ENCODE measurements around the gene ZP3.
"Not testable (repeated sequence)": the region's sequence is repeated elsewhere in the genome, so short reads cannot be mapped to it uniquely, and the experiment has no call there.

The ZP3 gene

GRCh38 chr7:76407718-76408117 is 17.0 kb upstream of the ZP3 start:
- no peak for DNase-seq

- no peak for DNase-seq
Observed at GRCh38 chr7:76408121-76408560, 16.6 kb upstream of the ZP3 start.

GRCh38 chr7:76409537-76409936 is 15.2 kb upstream of the ZP3 start, which contains the start of gene SSC4D:
Gene SSC4D (minus strand): TSS chr7:76409697. CDS start chr7:76404439, 5,258 bp downstream.
- DNase-seq: no peak

- DNase-seq: no peak
Observed at GRCh38 chr7:76411626-76412025, 13.1 kb upstream of the ZP3 start.

- DNase-seq: no peak
Observed at GRCh38 chr7:76412249-76412648, 12.5 kb upstream of the ZP3 start.

GRCh38 chr7:76417654-76418310 is 7.0 kb upstream of the ZP3 start:
- DNase-seq: not testable (repeated sequence)

- DNase-seq: not testable (repeated sequence)
Observed at GRCh38 chr7:76421097-76421496, 3.7 kb upstream of the ZP3 start.

- no peak for DNase-seq
Observed at GRCh38 chr7:76423666-76424412, 911 bp upstream of the ZP3 start.

- DNase-seq: no peak
Observed at GRCh38 chr7:76425156-76425555, 406 bp downstream of the ZP3 start.

- not testable (repeated sequence) for DNase-seq
Observed at GRCh38 chr7:76425558-76425957, 808 bp downstream of the ZP3 start.

- DNase-seq: no peak
Observed at GRCh38 chr7:76426246-76426645, 1.5 kb downstream of the ZP3 start.

- DNase-seq: no peak
Observed at GRCh38 chr7:76427635-76428034, 2.9 kb downstream of the ZP3 start.

GRCh38 chr7:76428149-76428823 is 3.5 kb downstream of the ZP3 start:
- DNase-seq: no peak

- DNase-seq: no peak
Observed at GRCh38 chr7:76428868-76429805, 4.4 kb downstream of the ZP3 start.

- DNase-seq: no peak
Observed at GRCh38 chr7:76430211-76430610, 5.5 kb downstream of the ZP3 start.

GRCh38 chr7:76430836-76431235 is 6.1 kb downstream of the ZP3 start:
- no peak for DNase-seq

- peak; percentile 59 to 68 for DNase-seq
Observed at GRCh38 chr7:76437873-76438272, 13.1 kb downstream of the ZP3 start.

- DNase-seq: not testable (repeated sequence)
Observed at GRCh38 chr7:76439120-76439888, 14.6 kb downstream of the ZP3 start.

GRCh38 chr7:76440404-76440803 is 15.7 kb downstream of the ZP3 start:
- DNase-seq: not testable (repeated sequence)

GRCh38 chr7:76441792-76442191 is 17.0 kb downstream of the ZP3 start:
- DNase-seq: not testable (repeated sequence)

- DNase-seq: not testable (repeated sequence)
Observed at GRCh38 chr7:76442664-76443446, 18.1 kb downstream of the ZP3 start.
